BLaER1 treated with 17β-estradiol and CSF1 and Interleukin-3, amounts not matched to agents 10 nM and 100 nM (cell line): ENCODE measurements around the gene TADA1.

Source experiments
- H3K27ac ChIP-seq, 11 experiments: shearing (Covaris generic); formaldehyde crosslinking; 2 replicates each; pipeline ENCODE4 v1.8.1; 2022
- H3K27me3 ChIP-seq, 11 experiments: shearing (Covaris generic); formaldehyde crosslinking; 2 replicates each; pipeline ENCODE4 v1.8.1; 2022
- H3K36me3 ChIP-seq, 11 experiments: shearing (Covaris generic); formaldehyde crosslinking; 2 replicates each; pipeline ENCODE4 v1.8.1; 2022
- H3K4me1 ChIP-seq, 10 experiments: shearing (Covaris generic); formaldehyde crosslinking; 2 replicates each; pipeline ENCODE4 v1.8.1; 2022
- H3K4me2 ChIP-seq, 11 experiments: shearing (Covaris generic); formaldehyde crosslinking; 2 replicates each; pipeline ENCODE4 v1.8.1; 2022
- H3K4me3 ChIP-seq, 10 experiments: shearing (Covaris generic); formaldehyde crosslinking; 2 replicates each; pipeline ENCODE4 v1.8.1; 2022
- H3K9ac ChIP-seq, 11 experiments: shearing (Covaris generic); formaldehyde crosslinking; 2 replicates each; pipeline ENCODE4 v1.8.1; 2022
- H3K9me3 ChIP-seq, 11 experiments: shearing (Covaris generic); formaldehyde crosslinking; replicated peaks in 1 of 11; 2 replicates each; pipeline ENCODE4 v1.8.1; 2022
- H4K20me1 ChIP-seq, 11 experiments: shearing (Covaris generic); formaldehyde crosslinking; 2 replicates each; pipeline ENCODE4 v1.8.1; 2022
- Cebpa-rat ChIP-seq, 11 experiments: shearing (Covaris generic); IDR thresholded peaks; 2 replicates each; pipeline ENCODE4 v1.8.1; 2022

Gene TADA1

GRCh38 chr1:166827426-166827825 is 48.6 kb downstream of the TADA1 start:
- no peaks in the 10 kb centered on the region for H3K36me3 ChIP-seq
- H3K27me3 ChIP-seq: no peaks in the 10 kb centered on the region
- H3K27ac ChIP-seq: no peak overlapping the region
- no peaks in the 10 kb centered on the region for H4K20me1 ChIP-seq
- no peak overlapping the region for H3K4me3 ChIP-seq
- 0 out of 20 replicates have a peak, but pooled peaks cover 0 to 5% (median 0%) of the 10 kb centered on the region in 10 experiments for H3K4me1 ChIP-seq
- peaks cover 54 to 77% (median 60%) of the 10 kb centered on the region in 11 experiments for H3K9me3 ChIP-seq
- H3K9ac ChIP-seq: no peak overlapping the region
- TF ChIP-seq Cebpa-rat (IDR thresholded peaks at IDR 0.05): no peak
- no peak overlapping the region for H3K4me2 ChIP-seq

- H3K9me3 ChIP-seq: peaks cover 28 to 65% (median 43%) of the 10 kb centered on the region in 11 experiments
- no peak overlapping the region for H3K4me3 ChIP-seq
- H3K27ac ChIP-seq: no peak overlapping the region
- H3K9ac ChIP-seq: no peak overlapping the region
- H3K36me3 ChIP-seq: no peaks in the 10 kb centered on the region
- H4K20me1 ChIP-seq: no peaks in the 10 kb centered on the region
- TF ChIP-seq Cebpa-rat (IDR thresholded peaks at IDR 0.05): no peak
- no peak overlapping the region for H3K4me2 ChIP-seq
- no peaks in the 10 kb centered on the region for H3K4me1 ChIP-seq
- H3K27me3 ChIP-seq: no peaks in the 10 kb centered on the region
Observed at GRCh38 chr1:166822385-166822784, 53.7 kb downstream of the TADA1 start.

GRCh38 chr1:166819974-166820373 is 56.1 kb downstream of the TADA1 start:
- no peaks in the 10 kb centered on the region for H3K36me3 ChIP-seq
- TF ChIP-seq Cebpa-rat (IDR thresholded peaks at IDR 0.05): no peak
- H3K27ac ChIP-seq: no peak overlapping the region
- H4K20me1 ChIP-seq: no peaks in the 10 kb centered on the region
- H3K4me1 ChIP-seq: no peaks in the 10 kb centered on the region
- peaks cover 45 to 69% (median 52%) of the 10 kb centered on the region in 11 experiments for H3K9me3 ChIP-seq
- H3K4me3 ChIP-seq: no peak overlapping the region
- H3K4me2 ChIP-seq: no peak overlapping the region
- no peaks in the 10 kb centered on the region for H3K27me3 ChIP-seq
- no peak overlapping the region for H3K9ac ChIP-seq

- H3K27ac ChIP-seq: no peak overlapping the region
- H4K20me1 ChIP-seq: no peaks in the 10 kb centered on the region
- no peak for TF ChIP-seq Cebpa-rat (IDR thresholded peaks at IDR 0.05)
- no peak overlapping the region for H3K4me3 ChIP-seq
- no peaks in the 10 kb centered on the region for H3K4me1 ChIP-seq
- H3K9me3 ChIP-seq: peaks cover 22 to 38% (median 29%) of the 10 kb centered on the region in 11 experiments
- no peaks in the 10 kb centered on the region for H3K27me3 ChIP-seq
- no peak overlapping the region for H3K4me2 ChIP-seq
- H3K36me3 ChIP-seq: no peaks in the 10 kb centered on the region
- no peak overlapping the region for H3K9ac ChIP-seq
Observed at GRCh38 chr1:166814611-166815010, 61.5 kb downstream of the TADA1 start.

DNA sequence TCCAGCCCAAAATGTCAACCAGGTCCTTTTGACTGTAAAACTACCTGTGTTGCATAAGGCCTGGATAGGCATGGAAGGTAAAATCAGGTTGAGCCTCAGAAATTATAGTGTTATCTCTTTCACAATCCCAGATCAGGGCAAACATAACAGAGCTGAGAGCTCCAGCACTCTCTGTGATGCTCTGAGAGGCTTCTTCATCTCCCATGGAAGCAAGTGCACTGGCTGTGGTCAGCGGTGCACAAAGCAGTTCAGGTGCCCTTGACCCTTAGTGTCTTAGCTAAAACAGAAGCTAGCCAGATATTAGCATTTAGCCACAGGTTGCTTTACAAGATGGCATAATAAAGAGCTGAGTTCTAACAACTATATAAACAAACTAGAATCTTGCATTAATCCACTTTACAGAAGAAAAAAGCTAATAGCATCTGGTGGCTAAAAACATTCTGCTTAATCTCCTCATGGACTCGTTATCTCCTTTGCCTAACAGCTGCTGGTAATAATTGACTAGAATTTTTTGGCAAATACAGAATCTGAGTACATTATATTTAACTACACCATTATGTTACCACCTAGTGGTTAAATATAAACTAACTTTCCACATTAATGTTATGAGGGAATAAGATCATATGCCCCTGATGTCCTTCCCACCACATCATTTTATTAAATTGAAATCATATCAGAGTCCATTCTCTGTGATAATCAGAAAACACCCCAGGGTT is 62.4 kb downstream of the TADA1 start:
- no peak overlapping the region for H3K4me2 ChIP-seq
- no peaks in the 10 kb centered on the region for H3K36me3 ChIP-seq
- H3K9me3 ChIP-seq: peaks cover 18 to 28% (median 23%) of the 10 kb centered on the region in 11 experiments
- H3K27ac ChIP-seq: no peak overlapping the region
- no peaks in the 10 kb centered on the region for H4K20me1 ChIP-seq
- no peaks in the 10 kb centered on the region for H3K4me1 ChIP-seq
- H3K9ac ChIP-seq: no peak overlapping the region
- H3K27me3 ChIP-seq: no peaks in the 10 kb centered on the region
- no peak for TF ChIP-seq Cebpa-rat (IDR thresholded peaks at IDR 0.05)
- no peak overlapping the region for H3K4me3 ChIP-seq

DNA sequence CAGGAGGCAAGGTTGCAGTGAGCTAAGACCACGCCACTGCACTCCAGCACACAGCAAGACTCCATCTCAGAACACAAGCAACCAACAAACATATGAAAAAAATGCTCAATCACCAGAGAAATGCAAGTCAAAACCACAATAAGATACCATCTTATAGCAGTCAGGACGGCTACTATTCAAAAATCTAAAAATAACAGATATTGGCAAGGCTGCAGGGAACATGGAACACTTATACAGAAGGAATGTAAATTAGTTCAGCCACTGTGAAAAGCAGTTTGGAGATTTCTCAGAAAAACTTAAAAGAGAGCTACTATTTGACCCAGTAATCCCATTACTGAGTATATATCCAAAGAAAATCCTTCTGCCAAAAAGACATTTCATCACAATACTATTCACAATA is 64.4 kb downstream of the TADA1 start:
- H3K9ac ChIP-seq: no peak overlapping the region
- H4K20me1 ChIP-seq: no peaks in the 10 kb centered on the region
- no peak overlapping the region for H3K27ac ChIP-seq
- H3K27me3 ChIP-seq: no peaks in the 10 kb centered on the region
- no peaks in the 10 kb centered on the region for H3K4me1 ChIP-seq
- no peaks in the 10 kb centered on the region for H3K36me3 ChIP-seq
- no peak overlapping the region for H3K4me3 ChIP-seq
- peaks cover 13 to 20% (median 16%) of the 10 kb centered on the region in 11 experiments for H3K9me3 ChIP-seq
- no peak for TF ChIP-seq Cebpa-rat (IDR thresholded peaks at IDR 0.05)
- no peak overlapping the region for H3K4me2 ChIP-seq

GRCh38 chr1:166808952-166809351 is 67.1 kb downstream of the TADA1 start:
- H3K27me3 ChIP-seq: no peaks in the 10 kb centered on the region
- no peak overlapping the region for H3K4me3 ChIP-seq
- H3K27ac ChIP-seq: no peak overlapping the region
- H3K4me2 ChIP-seq: no peak overlapping the region
- H3K36me3 ChIP-seq: no peaks in the 10 kb centered on the region
- no peak overlapping the region for H3K9ac ChIP-seq
- H4K20me1 ChIP-seq: no peaks in the 10 kb centered on the region
- peaks cover 0 to 15% (median 9%) of the 10 kb centered on the region in 10 experiments; a peak in 12 of 20 replicates for H3K4me1 ChIP-seq
- no peak for TF ChIP-seq Cebpa-rat (IDR thresholded peaks at IDR 0.05)
- H3K9me3 ChIP-seq: peaks cover 0 to 6% (median 0%) of the 10 kb centered on the region in 11 experiments; a peak in 4 of 22 replicates
